ENCODE data around the gene COPS8. TPM values are rescaled to one million over a fixed set of nuclear protein-coding genes. Genes with fewer than 3 reads are reported as not detected.

COPS8 gene
- total RNA-seq, 1 experiment from 2014 or later = 175 TPM

- DNase-seq (ENCODE audit: low spot score) = no peak
- in situ Hi-C loops (cut with HindIII; ENCODE audit: low sequenced_read_pairs) = no loop called here
These were observed 61.6 kb downstream of the COPS8 start for GRCh38 chr2:237147317-237147716.

GRCh38 chr2:237148624-237149023, 62.9 kb downstream of the COPS8 start:
- DNase-seq (ENCODE audit: low spot score) = no peak
- in situ Hi-C loops (cut with HindIII; ENCODE audit: low sequenced_read_pairs) = no loop called here

GRCh38 chr2:237149425-237149824, 63.7 kb downstream of the COPS8 start:
- in situ Hi-C loops (cut with HindIII; ENCODE audit: low sequenced_read_pairs) = no loop called here
- DNase-seq (ENCODE audit: low spot score) = no peak
